SKM-1 (cell line): ENCODE results near the gene DCAF8.
A peak's percentile ranks its signal among the peaks of the same experiment; 100 is the strongest.

ENCODE experiments used
- DNase-seq: peaks from one replicate; lab custom pipeline; 2025; ENCODE audit not compliant: unreplicated experiment; lab: John Stamatoyannopoulos, UW

DCAF8 gene

GRCh38 chr1:160264795-160265307 lies 2.5 kb upstream of the DCAF8 start:
- DNase-seq, result no peak

DNA sequence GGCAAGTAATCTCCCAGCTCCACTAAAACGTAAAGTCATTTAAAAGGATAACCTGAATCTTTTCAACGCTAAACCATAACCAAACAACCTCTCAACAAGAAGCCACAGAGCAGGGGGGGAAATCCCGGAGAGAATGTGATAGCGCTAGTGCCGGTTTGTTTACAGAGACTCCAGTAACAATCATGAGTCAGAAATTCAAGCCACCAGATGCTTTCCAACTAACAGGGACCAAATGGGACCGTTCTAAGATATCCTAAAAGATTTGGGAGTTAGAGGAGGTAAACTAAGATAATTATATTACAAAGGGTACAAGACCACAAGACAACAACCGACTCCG lies 825 bp downstream of the DCAF8 start:
- no peak for DNase-seq

- DNase-seq, result no peak
Observed at GRCh38 chr1:160260406-160261382, 1.7 kb downstream of the DCAF8 start.

GRCh38 chr1:160258177-160258798 lies 4.1 kb downstream of the DCAF8 start:
- no peak for DNase-seq

- DNase-seq, result no peak
Observed at GRCh38 chr1:160257411-160258015, 4.8 kb downstream of the DCAF8 start.

DNA sequence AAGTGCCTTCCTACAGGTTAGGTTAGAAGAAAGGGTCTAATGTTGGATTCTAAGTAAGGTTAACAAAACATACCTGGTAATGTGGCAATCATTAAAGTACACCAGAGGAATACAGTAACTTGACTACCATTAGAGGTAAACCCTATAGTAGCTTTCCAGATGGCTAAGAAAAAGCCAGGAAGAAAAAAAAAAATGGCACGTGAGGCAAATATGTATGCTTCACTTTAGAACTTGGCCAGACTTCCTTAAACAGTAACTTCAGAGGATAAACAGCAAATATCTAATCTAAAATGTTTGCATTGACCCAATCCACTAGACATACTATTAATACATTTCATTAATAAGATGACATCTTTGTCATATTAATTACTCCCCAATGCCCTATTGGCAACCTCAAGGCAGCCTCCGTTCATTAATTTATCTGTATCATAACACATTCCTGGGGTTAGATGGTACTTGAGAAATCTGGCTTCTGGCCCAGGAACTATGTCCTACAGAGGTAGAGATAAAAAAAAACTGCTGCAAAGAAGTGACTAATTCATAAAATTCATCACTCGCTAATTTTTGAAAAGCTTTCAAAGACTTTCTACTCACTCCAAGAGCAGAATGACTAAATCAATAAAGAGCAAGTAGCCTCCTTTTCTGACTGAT lies 5.8 kb downstream of the DCAF8 start:
- no peak for DNase-seq

GRCh38 chr1:160255781-160256300 lies 6.5 kb downstream of the DCAF8 start:
- DNase-seq, result no peak

DNA sequence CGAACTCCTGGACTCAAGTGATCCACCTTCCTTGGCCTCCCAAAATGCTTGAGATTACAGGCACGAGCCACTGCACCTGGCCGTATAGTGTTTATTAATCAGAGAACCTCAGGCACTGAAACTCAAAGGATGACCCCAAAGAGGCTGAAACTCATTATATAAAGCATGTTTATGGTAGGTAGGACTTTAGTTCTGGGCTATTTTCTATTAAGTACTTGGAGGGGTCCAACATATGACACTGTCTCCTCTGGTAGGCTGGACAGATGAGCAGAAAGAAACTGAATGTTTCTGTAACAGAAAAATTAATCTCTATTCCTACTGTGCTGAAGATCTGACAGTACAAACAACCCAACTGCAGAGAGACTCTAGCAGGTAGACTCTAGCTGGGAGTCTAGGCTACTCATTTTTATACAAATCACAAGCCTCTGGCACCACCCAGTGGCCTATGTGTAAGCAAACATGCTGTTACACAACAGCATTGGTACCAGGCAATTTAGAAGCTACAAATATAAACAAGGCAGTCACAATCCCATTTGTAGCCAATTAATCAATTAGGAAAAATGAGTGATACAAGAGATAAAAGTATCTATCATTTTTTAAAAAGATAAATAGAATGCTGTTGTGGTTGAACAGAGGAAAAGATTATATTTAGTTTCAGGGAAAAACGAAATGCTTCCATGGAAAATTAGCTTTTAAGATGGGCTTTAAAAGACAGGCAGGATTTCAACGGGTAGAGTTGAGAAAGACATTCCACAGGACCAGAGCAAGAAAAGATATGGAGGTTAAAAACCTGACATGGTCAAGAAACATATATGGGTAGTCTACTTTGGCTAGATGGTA lies 10.4 kb downstream of the DCAF8 start:
- DNase-seq, result peak; percentile 16

GRCh38 chr1:160251011-160251410 lies 11.3 kb downstream of the DCAF8 start:
- no peak for DNase-seq

DNA sequence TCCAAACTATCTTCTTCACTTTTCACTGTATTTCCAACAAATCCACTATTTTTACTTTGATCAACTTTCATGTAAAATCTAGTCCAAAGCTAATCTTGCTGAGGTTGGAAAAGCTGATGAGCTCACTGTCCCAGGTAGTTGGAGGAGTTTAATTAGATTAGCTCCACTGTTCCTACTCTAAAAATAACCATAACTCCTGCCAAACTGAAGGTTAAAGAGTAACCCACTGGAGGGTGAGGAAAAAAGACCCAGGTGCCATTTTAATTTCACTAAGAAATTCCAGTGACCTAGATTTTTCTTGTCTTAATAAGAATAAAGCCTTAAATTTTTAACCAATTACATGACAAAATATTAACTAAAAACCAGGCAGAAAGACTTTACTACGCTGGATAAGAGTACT lies 15.3 kb downstream of the DCAF8 start:
- no peak for DNase-seq

DNA sequence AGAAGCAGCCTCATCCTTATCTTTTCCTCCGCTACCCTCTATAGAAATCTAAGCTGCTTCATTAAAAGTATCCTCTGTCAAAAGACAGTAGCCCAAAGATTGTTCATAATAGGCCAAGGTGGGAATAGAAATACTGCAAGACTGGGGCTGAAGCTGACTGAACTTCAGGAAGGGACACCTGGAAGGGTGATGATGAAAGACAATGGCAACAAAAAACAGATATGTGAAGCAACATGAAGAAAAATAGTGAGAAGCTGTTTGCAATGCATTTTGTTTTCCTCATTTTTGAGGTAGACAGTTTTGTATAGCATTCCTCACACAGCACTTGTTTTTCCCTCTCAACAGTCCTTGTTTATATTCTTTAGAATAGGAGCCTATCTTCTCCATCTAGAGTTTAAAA lies 16.9 kb downstream of the DCAF8 start:
- DNase-seq, result no peak

- no peak for DNase-seq
Observed at GRCh38 chr1:160244209-160244608, 18.1 kb downstream of the DCAF8 start.

GRCh38 chr1:160243767-160244166 lies 18.6 kb downstream of the DCAF8 start:
- DNase-seq, result no peak

- DNase-seq, result no peak
Observed at GRCh38 chr1:160239582-160240299, 22.6 kb downstream of the DCAF8 start.

- DNase-seq, result no peak
Observed at GRCh38 chr1:160238408-160238807, 23.9 kb downstream of the DCAF8 start.

GRCh38 chr1:160237558-160237957 lies 24.8 kb downstream of the DCAF8 start:
- DNase-seq, result no peak

DNA sequence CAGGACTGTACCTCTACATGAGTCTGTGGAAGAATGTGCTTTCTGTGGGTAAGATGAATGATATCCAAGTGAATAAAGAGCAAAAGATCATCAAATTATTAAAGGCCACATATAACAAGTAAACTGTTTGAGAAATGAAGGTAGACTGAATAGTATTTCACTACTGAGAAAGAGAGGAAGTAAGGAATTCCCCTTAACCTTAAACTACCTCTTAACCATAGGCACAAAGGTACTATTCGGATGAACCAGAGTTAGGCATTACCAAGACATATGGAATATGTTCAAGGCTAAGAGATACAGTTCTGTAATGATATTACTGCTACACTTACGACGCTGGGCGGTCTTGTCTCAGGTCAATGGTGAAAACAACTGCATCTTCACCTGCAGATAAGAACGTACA lies 25.5 kb downstream of the DCAF8 start:
- no peak for DNase-seq

- DNase-seq, result no peak
Observed at GRCh38 chr1:160232911-160233310, 29.4 kb downstream of the DCAF8 start.

DNA sequence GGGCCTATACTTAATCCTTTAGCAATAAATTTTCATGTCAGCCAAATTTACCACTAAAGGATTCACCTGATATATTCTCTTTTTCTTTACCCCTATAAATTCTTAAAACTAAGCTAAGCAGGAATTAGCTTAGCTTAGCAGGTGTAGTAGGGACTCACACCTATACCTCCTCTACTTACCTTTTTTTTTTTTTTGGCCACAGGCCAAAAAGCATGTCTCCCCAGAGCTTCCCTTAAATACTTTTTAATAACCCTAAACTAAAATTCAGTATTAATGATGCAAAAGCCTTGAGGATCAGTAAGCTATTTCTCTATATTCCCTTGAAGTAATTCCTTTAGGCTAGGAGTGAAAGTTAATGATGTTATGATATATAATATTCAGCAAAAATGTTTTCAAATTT lies 33.9 kb downstream of the DCAF8 start:
- no peak for DNase-seq

GRCh38 chr1:160227561-160227960 lies 34.8 kb downstream of the DCAF8 start:
- DNase-seq, result no peak
